Fibroblast of lung (primary cell): Measurements from ENCODE around the gene RERE. TPM values are rescaled to one million over a fixed set of nuclear protein-coding genes. Genes with fewer than 3 reads are reported as not detected.

ENCODE experiments used
- DNase-seq, 2 donors: peaks; one replicate each; pipeline versions ENCODE4 v3.0.0 to v3.0.0-alpha.2; 2010; ENCODE audit warnings: low read depth in 2 of 2
- H2AFZ ChIP-seq: 2 replicates; pipeline ENCODE4 v1.5.1; 2012; ENCODE audit warnings: low read length, control low read depth, inconsistent platforms
- H3K27ac ChIP-seq: 2 replicates; pipeline ENCODE4 v1.5.1; 2011; ENCODE audit warnings: low read length, control low read depth; ENCODE audit not compliant: insufficient read depth
- H3K27me3 ChIP-seq: 2 replicates; pipeline ENCODE4 v1.5.1; 2011; ENCODE audit warnings: mild to moderate bottlenecking, low read length; ENCODE audit not compliant: control insufficient read depth, insufficient read depth
- H3K36me3 ChIP-seq: 2 replicates; pipeline ENCODE4 v1.5.1; 2011; ENCODE audit warnings: low read length; ENCODE audit not compliant: control insufficient read depth, insufficient read depth
- H3K4me1 ChIP-seq: 2 replicates; pipeline ENCODE4 v1.5.1; 2011; ENCODE audit warnings: low read length; ENCODE audit not compliant: control insufficient read depth, insufficient read depth; ENCODE audit errors: extremely low read depth
- H3K4me2 ChIP-seq: 2 replicates; pipeline ENCODE4 v1.5.1; 2011; ENCODE audit warnings: low read length, control low read depth; ENCODE audit not compliant: insufficient read depth; ENCODE audit errors: extremely low read depth
- H3K4me3 ChIP-seq, 4 experiments: fragments of 200-600 bp in 1 of 4; sonication (generic) in 1 of 4; replicated peaks in 1 of 4; 2 replicates each; pipeline ENCODE4 v1.5.1; 2011 to 2016; ENCODE audit warnings: low read length in 4 of 4, low read depth in 3 of 4, mild to moderate bottlenecking in 3 of 4, control low read depth in 2 of 4, inconsistent platforms in 1 of 4, mixed read lengths in 1 of 4; ENCODE audit not compliant: insufficient read depth in 1 of 4; ENCODE audit errors: control extremely low read depth in 1 of 4
- H3K79me2 ChIP-seq: 2 replicates; pipeline ENCODE4 v1.5.1; 2012; ENCODE audit warnings: mild to moderate bottlenecking, low read length, inconsistent platforms; ENCODE audit not compliant: control insufficient read depth, insufficient read depth
- H3K9ac ChIP-seq: 2 replicates; pipeline ENCODE4 v1.5.1; 2011; ENCODE audit warnings: mild to moderate bottlenecking, low read length, control low read depth; ENCODE audit not compliant: insufficient read depth
- H3K9me3 ChIP-seq: 2 replicates; pipeline ENCODE4 v1.5.1; 2012; ENCODE audit warnings: low read depth, low read length; ENCODE audit not compliant: control insufficient read depth, insufficient read depth
- H4K20me1 ChIP-seq: 2 replicates; pipeline ENCODE4 v1.5.1; 2011; ENCODE audit warnings: low read length; ENCODE audit not compliant: control insufficient read depth, insufficient read depth; ENCODE audit errors: extremely low read depth
- CTCF ChIP-seq, 2 donors: IDR thresholded peaks in 1 of 2; conservative IDR thresholded peaks in 1 of 2; 1 replicate in 1 of 2; 2 replicates in 1 of 2; pipeline ENCODE4 v1.5.1; 2011 to 2012; ENCODE audit warnings: low read length in 2 of 2, control low read depth in 1 of 2, inconsistent platforms in 1 of 2, low read depth in 1 of 2, mild to moderate bottlenecking in 1 of 2
- EZH2 ChIP-seq: IDR thresholded peaks from 2 replicates; pipeline ENCODE4 v1.5.1; 2012; ENCODE audit warnings: low read length, control low read depth, mild to moderate bottlenecking; ENCODE audit errors: missing control alignments
- polyA plus RNA-seq, 2 donors: library from polyadenylated mRNA; depleted of rRNA in 1 of 2; stranded (reverse) in 1 of 2; unstranded in 1 of 2; fragments of >200 nt; gene quantifications; 2 replicates each; pipeline ENCODE4 v1.2.1, GENCODE V29; 2011 to 2012; ENCODE audit warnings: missing spikeins in 1 of 2
- total RNA-seq: library from RNA; depleted of rRNA; stranded (reverse); fragments of >200 nt; gene quantifications from 2 replicates; pipeline ENCODE4 v1.2.1, GENCODE V29; 2014

Gene RERE
- total and polyA plus RNA-seq, 2 donors (not counting 1 experiment from before 2014, with no cell fraction given): 3.7 to 51.0 TPM

DNA sequence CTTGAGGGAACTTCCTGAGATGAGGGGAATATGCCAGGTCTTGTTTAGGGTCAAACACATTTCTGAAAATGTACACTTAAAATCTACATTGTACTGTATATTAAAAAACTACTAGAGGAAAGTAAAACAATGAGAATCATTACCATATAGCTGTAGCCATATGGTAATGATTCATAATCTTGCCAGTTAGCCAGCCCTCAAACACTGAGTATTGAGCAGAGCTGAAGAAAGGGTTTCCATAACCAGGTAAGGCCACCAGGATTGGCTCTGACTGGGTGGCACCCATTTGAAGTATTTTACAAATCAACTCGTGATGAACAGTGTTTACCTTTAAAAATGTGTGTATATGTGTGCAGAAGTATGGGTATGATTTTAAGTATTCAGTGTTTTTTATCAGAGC, 272.8 kb downstream of the RERE start:
- H2AFZ ChIP-seq: no peak overlapping the region
- no peak for TF ChIP-seq EZH2
- TF ChIP-seq CTCF (conservative IDR thresholded peaks at IDR 0.05 in 1 of 2, IDR thresholded peaks at IDR 0.05 in 1 of 2; ENCODE audit: low read depth in 1 of 2, low read length in 2 of 2): no peak
- H3K27me3 ChIP-seq: no peaks in the 10 kb centered on the region
- H3K9me3 ChIP-seq: no peaks in the 10 kb centered on the region
- no peak overlapping the region for H3K9ac ChIP-seq
- no peaks in the 10 kb centered on the region for H3K36me3 ChIP-seq
- peaks cover 4% of the 10 kb centered on the region for H3K4me1 ChIP-seq
- no peak for DNase-seq
- H3K27ac ChIP-seq: no peak overlapping the region
- H3K4me3 ChIP-seq: no peak overlapping the region
- no peaks in the 10 kb centered on the region for H3K79me2 ChIP-seq
- no peak overlapping the region for H3K4me2 ChIP-seq
- no peaks in the 10 kb centered on the region for H4K20me1 ChIP-seq

GRCh38 chr1:8543965-8544364, 273.5 kb downstream of the RERE start:
- no peak for DNase-seq
- H4K20me1 ChIP-seq: no peaks in the 10 kb centered on the region

DNA sequence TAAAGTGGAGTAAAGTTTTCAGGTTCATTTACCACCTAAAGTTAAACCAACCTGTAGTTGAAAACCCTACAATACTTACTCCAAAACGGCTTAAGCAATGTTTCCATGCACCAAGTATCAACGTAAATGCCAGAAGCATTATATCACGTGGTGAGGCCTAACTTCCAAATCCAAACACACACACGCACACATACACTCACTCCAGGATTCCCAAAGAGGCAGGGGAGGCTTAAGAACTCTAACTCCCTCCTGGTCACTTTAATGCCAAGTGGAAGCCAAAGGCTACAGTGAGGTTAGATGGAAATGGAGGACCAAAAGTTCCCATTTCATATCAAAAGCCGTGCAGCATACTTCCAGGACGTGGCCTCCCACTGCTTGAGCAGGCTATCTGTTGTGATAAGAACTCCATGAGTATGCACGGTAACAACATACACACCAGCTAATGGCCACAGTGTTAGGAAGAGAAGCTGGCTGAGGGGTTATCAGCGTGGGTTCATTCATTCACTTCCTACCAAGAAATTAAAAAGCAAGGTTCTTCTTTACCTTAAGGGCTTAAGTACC, 275.4 kb downstream of the RERE start:
- Histone ChIP-seq H3K36me3 (no peaks in the 10 kb centered on the region), H3K27me3 (no peaks in the 10 kb centered on the region), H3K4me3 (no peak overlapping the region), H3K4me2 (no peak overlapping the region), H3K4me1 (peaks cover 4% of the 10 kb centered on the region), H3K9me3 (no peaks in the 10 kb centered on the region), H3K79me2 (no peaks in the 10 kb centered on the region), H4K20me1 (no peaks in the 10 kb centered on the region), H2AFZ (no peak overlapping the region), H3K9ac (no peak overlapping the region), H3K27ac (no peak overlapping the region)
- DNase-seq: peak; percentile 27 to 75
- TF ChIP-seq EZH2: no peak
- TF ChIP-seq CTCF (conservative IDR thresholded peaks at IDR 0.05 in 1 of 2, IDR thresholded peaks at IDR 0.05 in 1 of 2; ENCODE audit: low read depth in 1 of 2, low read length in 2 of 2): no peak

More at GRCh38 chr1:8543965-8544364, 273.5 kb downstream of the RERE start:
- Histone ChIP-seq H3K4me2 (no peak overlapping the region), H3K27ac (no peak overlapping the region), H3K9me3 (no peaks in the 10 kb centered on the region), H3K27me3 (no peaks in the 10 kb centered on the region), H3K4me1 (peaks cover 4% of the 10 kb centered on the region), H3K36me3 (no peaks in the 10 kb centered on the region), H2AFZ (no peak overlapping the region), H3K9ac (no peak overlapping the region), H3K4me3 (no peak overlapping the region), H3K79me2 (no peaks in the 10 kb centered on the region)
- TF ChIP-seq CTCF (conservative IDR thresholded peaks at IDR 0.05 in 1 of 2, IDR thresholded peaks at IDR 0.05 in 1 of 2; ENCODE audit: low read depth in 1 of 2, low read length in 2 of 2): no peak
